HepG2 (cell line): ENCODE results near the gene TALDO1. TPM values are rescaled to one million over a fixed set of nuclear protein-coding genes. Genes with fewer than 3 reads are reported as not detected.
A peak's percentile ranks its signal among the peaks of the same experiment; 100 is the strongest.

ENCODE experiments used
- ATAC-seq: fragments of 200-7000 bp; cut with Tn5 transposase; 3 replicates; pipeline ENCODE4 v1.9.1; 2020; ENCODE audit warnings: mild to moderate bottlenecking, moderate library complexity
- BruUV-seq: library from RNA; stranded (reverse); fragments of 400-500 nt; replicated peaks from 2 replicates; lab custom pipeline; 2021; lab: Mats Ljungman, UMichigan
- CTCF ChIA-PET: fragments of 300-600 bp; formaldehyde crosslinking; extraction: SDS; loops from one replicate; lab custom pipeline; 2021; ENCODE audit warnings: low total read pairs, inconsistent platforms, low intra/inter-chr PET ratio; lab: Yijun Ruan, JAX
- POLR2A ChIA-PET: fragments of 350-600 bp; sonication (Branson Sonifier 250); formaldehyde crosslinking; loops from one replicate; lab custom pipeline; 2020; ENCODE audit warnings: antibody characterized with exemption, inconsistent platforms; lab: Yijun Ruan, JAX
- DNase-seq: peaks from one replicate; pipeline ENCODE4 v3.0.0-alpha.2; 2015; ENCODE audit warnings: low spot score
- FAIRE-seq: peaks from 3 replicates; lab custom pipeline; 2011; peaks lifted over from hg19 to GRCh38; lab: Jason Lieb, UNC
- H2AFZ ChIP-seq: one replicate; pipeline ENCODE4 v1.6.1; 2011; ENCODE audit warnings: low read length, inconsistent platforms
- H3K27ac ChIP-seq: fragments of 300-600 bp; 3 replicates; pipeline ENCODE4 v1.8.0; 2011; ENCODE audit warnings: mixed run types, mild to moderate bottlenecking, mixed read lengths, low read length, inconsistent platforms; ENCODE audit not compliant: insufficient read depth; ENCODE audit errors: extremely low read length
- H3K27me3 ChIP-seq, 2 experiments: fragments of 200-600 bp in 1 of 2; 2 replicates in 1 of 2; 3 replicates in 1 of 2; pipeline versions ENCODE4 v1.6.0 to v1.8.0; 2011; ENCODE audit warnings: low read length in 2 of 2, mild to moderate bottlenecking in 2 of 2, moderate library complexity in 2 of 2, inconsistent platforms in 1 of 2; ENCODE audit not compliant: insufficient read depth in 2 of 2, control insufficient read depth in 1 of 2
- H3K36me3 ChIP-seq, 2 experiments: fragments of 200-600 bp in 1 of 2; replicated peaks in 1 of 2; 2 replicates in 1 of 2; 3 replicates in 1 of 2; pipeline versions ENCODE4 v1.5.1 to v1.8.0; 2011; ENCODE audit warnings: low read length in 2 of 2, inconsistent platforms in 1 of 2; ENCODE audit not compliant: insufficient read depth in 2 of 2, control insufficient read depth in 1 of 2
- H3K4me1 ChIP-seq: 2 replicates; pipeline ENCODE4 v1.5.1; 2012; ENCODE audit warnings: low read length, inconsistent platforms; ENCODE audit not compliant: insufficient read depth
- H3K4me2 ChIP-seq: 2 replicates; pipeline ENCODE4 v1.6.0; 2011; ENCODE audit warnings: low read depth, low read length, inconsistent platforms
- H3K4me3 ChIP-seq, 3 experiments: fragments of 200-600 bp in 1 of 3; sonication (generic), shearing (Covaris generic) in 1 of 3; replicated peaks in 1 of 3; 2 replicates each; pipeline ENCODE4 v1.5.1; 2011 to 2016; ENCODE audit warnings: low read length in 3 of 3, inconsistent platforms in 2 of 3, low read depth in 2 of 3, mild to moderate bottlenecking in 2 of 3, control low read depth in 1 of 3, mixed read lengths in 1 of 3; ENCODE audit not compliant: insufficient read depth in 1 of 3
- H3K79me2 ChIP-seq: one replicate; pipeline ENCODE4 v1.6.1; 2011; ENCODE audit warnings: low read length, inconsistent platforms; ENCODE audit not compliant: insufficient read depth
- H3K9ac ChIP-seq: 2 replicates; pipeline ENCODE4 v1.6.0; 2011; ENCODE audit warnings: mild to moderate bottlenecking, low read depth, low read length, inconsistent platforms; ENCODE audit not compliant: insufficient read depth
- H3K9me3 ChIP-seq: 2 replicates; pipeline ENCODE4 v1.5.1; 2012; ENCODE audit warnings: mild to moderate bottlenecking, low read length
- H4K20me1 ChIP-seq: 2 replicates; pipeline ENCODE4 v1.6.0; 2011; ENCODE audit warnings: inconsistent platforms, mild to moderate bottlenecking, low read length, moderate library complexity; ENCODE audit not compliant: insufficient read depth
- AGO2 ChIP-seq: fragments of 200-400 bp; formaldehyde crosslinking; optimal IDR thresholded peaks from 2 replicates; pipeline ENCODE3; 2017; ENCODE audit warnings: mild to moderate bottlenecking, low read depth, low read length, moderate library complexity
- EZH2 ChIP-seq: conservative IDR thresholded peaks from 2 replicates; pipeline ENCODE4 v1.6.1; 2012; ENCODE audit warnings: mild to moderate bottlenecking, low read depth, low read length, moderate library complexity
- ZBTB1 ChIP-seq: sonication (generic); formaldehyde crosslinking; IDR thresholded peaks from 2 replicates; pipeline ENCODE4 v1.4.0; 2020; ENCODE audit warnings: missing genetic modification reagents, borderline replicate concordance
- ZNF687 ChIP-seq: sonication (generic); formaldehyde crosslinking; IDR thresholded peaks from 2 replicates; pipeline ENCODE4 v1.5.1; 2020; ENCODE audit warnings: mild to moderate bottlenecking, missing genetic modification reagents, moderate library complexity
- WGBS: methylation state at CpG from one replicate; pipeline ENCODE4 v1.1.6; 2017; ENCODE audit warnings: low lambda C conversion rate; 5-methylcytosine and 5-hydroxymethylcytosine counted together
- in situ Hi-C: cut with HindIII; loops from 2 replicates; pipeline ENCODE4 v1.10.0; 2017; ENCODE audit warnings: low pct_unique_long_range_greater_than_20kb; ENCODE audit not compliant: extremely low pct_ligation_motif_present
- intact Hi-C: fragments of 100-400 bp; cut with micrococcal nuclease; formaldehyde crosslinking; loops from one replicate; pipeline ENCODE4 v1.10.0; 2022; ENCODE audit not compliant: unreplicated experiment
- polyA plus RNA-seq, 8 experiments: library from polyadenylated mRNA; depleted of rRNA in 3 of 8; stranded (reverse) in 7 of 8; unstranded in 1 of 8; fragments of >200 nt; fragmentation: Illumina TruSeq in 4 of 8; extraction: Trizol in 4 of 8; gene quantifications; 2 replicates each; pipeline versions ENCODE4 v1.2.1 to v1.2.3, GENCODE V29; 2011 to 2016; ENCODE audit warnings: low read depth in 4 of 8, missing spikeins in 1 of 8, mixed read lengths in 1 of 8; ENCODE audit not compliant: insufficient read depth in 1 of 8
- total RNA-seq, 5 experiments: library from RNA; depleted of rRNA; stranded (reverse); fragments of >200 nt; fragmentation: Illumina TruSeq; extraction: Trizol; gene quantifications; 2 replicates each; pipeline ENCODE4 v1.2.3, GENCODE V29; 2016; ENCODE audit warnings: low read depth in 1 of 5

The TALDO1 gene
- total and polyA plus RNA-seq, 2 of the 13 experiments (the other 11 are each of a cell fraction or from before 2014, with no cell fraction given) = 107 to 240 TPM

GRCh38 chr11:786235-787083, 39.2 kb downstream of the TALDO1 start:
- Histone ChIP-seq H3K27ac (no peak overlapping the region), H3K36me3 (peaks cover 0 to 2% of the 10 kb centered on the region in 2 experiments; a peak in 1 of 5 replicates), H3K9ac (no peak overlapping the region), H3K4me2 (no peak overlapping the region), H3K4me1 (peaks cover 21% of the 10 kb centered on the region), H3K79me2 (no peaks in the 10 kb centered on the region), H3K27me3 (peaks cover 0 to 2% of the 10 kb centered on the region in 2 experiments; a peak in 1 of 5 replicates), H3K4me3 (no peak overlapping the region), H3K9me3 (no peaks in the 10 kb centered on the region), H2AFZ (no peak overlapping the region), H4K20me1 (no peaks in the 10 kb centered on the region)
- CTCF ChIA-PET = no interaction called here
- TF ChIP-seq ZBTB1 (CRISPR knock-in tag) (no peak), EZH2 (no peak), AGO2 (peak; percentile 66), ZNF687 (CRISPR knock-in tag) (no peak)
- ATAC-seq (no peak), DNase-seq (no peak), FAIRE-seq (no peak)
- WGBS = 89% methylated on average over 14 of the region's 24 CpGs
- BruUV-seq = no TSS peak
- POLR2A ChIA-PET = interaction anchor here (1.3 kb wide), 1 partner anchor 10 kb away, joined by 3 read pairs; no protein-coding TSS in a partner anchor
- intact Hi-C loops = no loop called here
- in situ Hi-C loops = no loop called here
